Transverse colon (tissue), 4 donors: ENCODE data around the gene ROMO1.

Experiments used
- CTCF ChIP-seq, 5 experiments: fragments of 200-600 bp in 3 of 5; fragments of 450-650 bp in 2 of 5; sonication (generic) in 3 of 5; IDR thresholded peaks; 1 replicate in 2 of 5; 2 replicates in 3 of 5; pipeline ENCODE4 v1.5.1; 2016 to 2017; ENCODE audit warnings: antibody characterized with exemption in 5 of 5, inconsistent platforms in 3 of 5, mild to moderate bottlenecking in 2 of 5, moderate library complexity in 1 of 5
- EP300 ChIP-seq: sonication (generic); formaldehyde crosslinking; IDR thresholded peaks from one replicate; pipeline ENCODE4 v1.6.1; 2017; ENCODE audit warnings: antibody characterized with exemption, low read depth
- POLR2A ChIP-seq: fragments of 450-650 bp; IDR thresholded peaks from one replicate; pipeline ENCODE4 v1.6.1; 2016; ENCODE audit warnings: antibody characterized with exemption, mild to moderate bottlenecking, moderate library complexity
- POLR2AphosphoS5 ChIP-seq, 3 donors: sonication (generic); formaldehyde crosslinking; IDR thresholded peaks; one replicate each; pipeline ENCODE4 v1.6.1; 2016; ENCODE audit warnings: antibody characterized with exemption in 3 of 3

- TF ChIP-seq CTCF (IDR thresholded peaks at IDR 0.05), result peak in 3 of 5 experiments; percentile 18 to 28 (median 28)
- peak; percentile 74 to 89 (median 89) for TF ChIP-seq POLR2AphosphoS5 (IDR thresholded peaks at IDR 0.05)
- TF ChIP-seq POLR2A, result peak; percentile 65
- no peak for TF ChIP-seq EP300
Observed at GRCh38 chr20:35699127-35699956, at the start of gene ROMO1, which contains the start of gene NFS1.
